Kidney glomerular epithelial cell (primary cell): ENCODE measurements around the gene PRDM12.

ENCODE experiments used
- DNase-seq: peaks from one replicate; lab custom pipeline; 2025; lab: John Stamatoyannopoulos, UW

Gene PRDM12

DNA sequence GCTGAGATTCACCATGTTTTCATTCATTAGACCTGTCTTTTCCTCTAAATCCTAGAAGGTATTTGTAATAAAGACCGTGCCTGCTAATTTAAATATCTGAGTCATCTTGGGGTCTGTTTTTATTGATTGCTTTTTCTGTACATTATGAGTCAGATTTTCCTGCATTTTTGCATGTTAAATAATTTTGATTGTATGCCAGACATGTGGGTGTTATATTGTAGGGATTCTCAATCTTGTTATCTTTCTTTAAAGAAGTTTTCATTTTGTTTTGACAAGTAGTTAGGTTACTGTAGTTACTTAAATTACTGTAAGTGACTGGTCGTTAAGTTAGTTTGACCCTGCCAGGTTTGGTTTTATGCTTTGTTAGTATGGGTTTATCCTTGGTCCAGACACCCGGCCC lies 64.3 kb downstream of the PRDM12 start:
- no peak for DNase-seq

DNA sequence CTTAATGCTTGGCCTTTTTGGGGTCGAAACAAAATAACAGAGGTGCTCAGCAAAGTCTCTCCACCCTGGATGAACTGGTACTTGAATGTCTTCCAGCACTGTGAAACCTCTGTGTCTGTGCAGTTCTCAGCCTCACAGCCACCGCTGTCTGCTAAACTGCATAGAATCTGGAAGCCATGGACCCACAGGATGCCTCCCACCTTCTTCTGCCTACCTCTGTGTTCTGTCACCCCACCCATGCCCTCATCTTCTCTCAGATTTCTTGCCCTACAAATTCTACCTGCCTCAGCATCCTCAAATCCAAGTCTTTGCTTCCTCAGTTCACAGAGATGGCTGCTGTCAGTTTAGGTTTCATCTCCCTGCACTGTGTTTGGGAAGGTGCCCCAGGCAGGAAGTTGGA lies 64.8 kb downstream of the PRDM12 start:
- no peak for DNase-seq

DNA sequence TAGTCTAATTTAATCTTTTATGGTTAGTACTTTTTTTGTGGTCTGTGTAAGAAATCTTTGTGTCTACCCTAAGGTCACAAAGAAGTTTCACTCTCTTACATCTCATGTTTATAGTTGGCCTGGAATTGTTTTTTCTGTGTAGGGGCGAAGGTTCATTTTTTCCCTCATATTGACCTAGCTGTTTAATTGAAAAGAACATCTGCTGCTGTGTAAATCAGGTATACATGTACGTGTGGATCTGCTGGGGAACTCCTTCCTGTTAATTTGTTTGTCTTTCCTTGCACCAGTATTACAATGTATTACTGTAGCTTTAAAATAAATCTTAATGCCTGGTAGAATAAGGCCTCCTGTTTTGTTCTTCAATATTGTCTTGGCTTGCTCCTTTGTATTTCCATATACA lies 67.0 kb downstream of the PRDM12 start:
- DNase-seq = no peak

GRCh38 chr9:130732136-130732535 lies 67.7 kb downstream of the PRDM12 start:
- DNase-seq = no peak
